ENCODE data around the gene EZH2. TPM values are rescaled to one million over a fixed set of nuclear protein-coding genes. Genes with fewer than 3 reads are reported as not detected.

The EZH2 gene
- total and polyA plus RNA-seq, 7 donors, result 0.71 to 14.6 (median 1.9) TPM

DNA sequence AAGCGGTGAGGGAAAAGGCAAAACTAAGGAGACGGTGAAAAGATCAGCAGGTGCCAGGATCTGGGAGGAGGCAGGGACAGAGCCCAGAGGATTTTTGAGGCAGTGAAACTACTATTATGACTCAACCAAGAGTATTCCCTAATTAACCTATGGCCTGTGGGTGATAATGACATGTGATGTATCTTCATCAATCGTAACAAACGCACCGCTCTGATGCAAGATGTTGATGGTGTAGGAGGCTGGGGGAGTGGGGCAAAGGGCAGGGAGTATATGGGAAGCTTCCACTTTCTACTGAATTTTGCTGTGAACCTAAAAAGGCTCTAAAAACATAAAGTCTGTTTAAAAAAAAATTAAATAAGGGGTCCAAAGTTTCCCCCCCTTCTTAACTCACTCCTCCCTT lies 25.5 kb upstream of the EZH2 start:
- intact Hi-C loops (cut with DNase I), result no loop called here
- DNase-seq, result no peak
- TF ChIP-seq EP300 (IDR thresholded peaks at IDR 0.05) (no peak), POLR2A (IDR thresholded peaks at IDR 0.05) (no peak), POLR2AphosphoS5 (IDR thresholded peaks at IDR 0.05) (no peak)
- TF ChIP-seq, protein P1, sequence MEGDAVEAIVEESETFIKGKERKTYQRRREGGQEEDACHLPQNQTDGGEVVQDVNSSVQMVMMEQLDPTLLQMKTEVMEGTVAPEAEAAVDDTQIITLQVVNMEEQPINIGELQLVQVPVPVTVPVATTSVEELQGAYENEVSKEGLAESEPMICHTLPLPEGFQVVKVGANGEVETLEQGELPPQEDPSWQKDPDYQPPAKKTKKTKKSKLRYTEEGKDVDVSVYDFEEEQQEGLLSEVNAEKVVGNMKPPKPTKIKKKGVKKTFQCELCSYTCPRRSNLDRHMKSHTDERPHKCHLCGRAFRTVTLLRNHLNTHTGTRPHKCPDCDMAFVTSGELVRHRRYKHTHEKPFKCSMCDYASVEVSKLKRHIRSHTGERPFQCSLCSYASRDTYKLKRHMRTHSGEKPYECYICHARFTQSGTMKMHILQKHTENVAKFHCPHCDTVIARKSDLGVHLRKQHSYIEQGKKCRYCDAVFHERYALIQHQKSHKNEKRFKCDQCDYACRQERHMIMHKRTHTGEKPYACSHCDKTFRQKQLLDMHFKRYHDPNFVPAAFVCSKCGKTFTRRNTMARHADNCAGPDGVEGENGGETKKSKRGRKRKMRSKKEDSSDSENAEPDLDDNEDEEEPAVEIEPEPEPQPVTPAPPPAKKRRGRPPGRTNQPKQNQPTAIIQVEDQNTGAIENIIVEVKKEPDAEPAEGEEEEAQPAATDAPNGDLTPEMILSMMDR (IDR thresholded peaks at IDR 0.05), result no peak
- H3K36me3 ChIP-seq, result no peaks in the 10 kb centered on the region
- H3K9me3 ChIP-seq, result no peaks in the 10 kb centered on the region
- WGBS, 2 donors, result 80 to 86% methylated on average over 5 of the region's 5 CpGs
- peaks cover 0 to 18% (median 0%) of the 10 kb centered on the region in 3 donors for H3K27me3 ChIP-seq
- H3K4me1 ChIP-seq, result no peaks in the 10 kb centered on the region
- H3K27ac ChIP-seq, result no peak overlapping the region
- H3K4me3 ChIP-seq, result no peak overlapping the region

DNA sequence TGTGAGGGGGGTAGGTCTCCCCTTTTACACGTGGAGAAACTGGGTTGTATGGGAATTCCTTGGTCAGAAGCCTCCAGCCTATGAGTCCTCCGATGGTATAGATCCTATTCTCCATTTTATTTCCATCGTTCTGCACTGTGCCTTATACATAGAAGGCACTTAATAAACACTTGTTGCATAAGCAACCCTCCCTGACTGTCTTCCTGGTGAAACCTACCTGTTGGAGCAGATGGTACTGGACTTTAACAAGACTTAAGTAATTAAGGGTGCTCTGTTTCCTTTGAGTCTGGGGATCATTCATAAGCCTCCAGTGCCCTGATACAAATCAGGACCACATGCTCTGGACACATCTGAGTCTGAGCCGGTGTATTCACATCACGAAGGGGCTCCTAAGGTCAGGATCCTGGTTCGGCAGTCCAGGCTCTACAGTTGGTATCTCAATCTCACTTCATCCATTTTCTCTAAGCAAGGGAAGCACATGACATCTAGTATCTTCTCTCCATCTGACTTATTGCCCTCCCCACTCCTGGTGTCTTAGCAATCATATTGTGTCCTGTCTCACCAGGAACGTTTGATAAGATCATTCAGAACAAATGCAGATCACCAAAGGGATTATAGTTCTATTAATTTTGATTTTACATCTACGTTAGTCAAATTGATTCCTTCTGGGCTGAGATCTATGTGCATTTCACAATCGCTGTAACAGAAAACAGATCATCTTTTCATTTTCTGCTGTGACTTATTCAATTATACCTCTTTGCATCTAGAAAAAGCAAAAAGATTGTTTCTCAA lies 22.8 kb upstream of the EZH2 start:
- intact Hi-C loops (cut with DNase I), result no loop called here
- DNase-seq, result no peak
- 87 to 89% methylated on average over 9 of the region's 9 CpGs for WGBS, 2 donors

DNA sequence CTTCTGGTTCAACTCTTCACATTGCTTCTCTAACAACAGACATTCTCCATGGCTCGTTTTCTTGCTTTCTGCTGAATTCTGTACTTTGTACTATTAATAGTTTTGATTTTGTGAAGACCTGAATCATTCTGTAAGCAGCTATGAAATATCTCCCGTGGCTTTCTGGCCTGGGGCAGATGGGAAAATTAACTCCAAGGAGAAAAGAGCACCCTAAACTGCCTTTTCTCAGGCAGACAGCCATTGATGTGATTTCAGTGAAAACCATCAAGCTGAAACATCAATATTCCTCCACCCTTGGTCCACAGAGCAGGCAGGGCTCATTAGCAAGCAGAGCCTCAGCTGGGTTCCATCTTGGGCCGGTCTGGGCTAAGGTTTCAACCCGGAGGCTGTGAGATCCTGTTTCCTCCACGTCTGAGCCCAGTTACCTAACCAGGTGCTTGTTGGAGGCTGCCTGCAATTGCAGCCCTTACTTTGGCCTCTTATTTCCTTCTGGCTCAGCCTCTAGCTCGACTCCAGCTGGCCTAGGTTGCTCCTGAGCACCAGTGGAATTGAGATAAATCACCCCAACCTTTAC lies 21.1 kb upstream of the EZH2 start:
- Histone ChIP-seq H3K4me3 (no peak overlapping the region), H3K36me3 (no peaks in the 10 kb centered on the region), H3K27ac (no peak overlapping the region), H3K9me3 (no peaks in the 10 kb centered on the region), H3K4me1 (no peaks in the 10 kb centered on the region), H3K27me3 (peaks cover 0 to 18% (median 0%) of the 10 kb centered on the region in 3 donors)
- no peak for DNase-seq
- intact Hi-C loops (cut with DNase I), result no loop called here
- TF ChIP-seq EP300 (IDR thresholded peaks at IDR 0.05) (no peak), POLR2A (IDR thresholded peaks at IDR 0.05) (no peak), POLR2AphosphoS5 (IDR thresholded peaks at IDR 0.05) (no peak)
- TF ChIP-seq, protein P1 (IDR thresholded peaks at IDR 0.05), result no peak
- 51 to 55% methylated on average over 6 of the region's 6 CpGs for WGBS, 2 donors

More for the DNA sequence above, 22.8 kb upstream of the EZH2 start:
- Histone ChIP-seq H3K27ac (no peak overlapping the region), H3K36me3 (no peaks in the 10 kb centered on the region), H3K9me3 (no peaks in the 10 kb centered on the region), H3K4me3 (no peak overlapping the region), H3K4me1 (no peaks in the 10 kb centered on the region), H3K27me3 (peaks cover 0 to 18% (median 0%) of the 10 kb centered on the region in 3 donors)
- TF ChIP-seq POLR2AphosphoS5 (IDR thresholded peaks at IDR 0.05) (no peak), EP300 (IDR thresholded peaks at IDR 0.05) (no peak), POLR2A (IDR thresholded peaks at IDR 0.05) (no peak)
- TF ChIP-seq, protein P1 (IDR thresholded peaks at IDR 0.05), result no peak

DNA sequence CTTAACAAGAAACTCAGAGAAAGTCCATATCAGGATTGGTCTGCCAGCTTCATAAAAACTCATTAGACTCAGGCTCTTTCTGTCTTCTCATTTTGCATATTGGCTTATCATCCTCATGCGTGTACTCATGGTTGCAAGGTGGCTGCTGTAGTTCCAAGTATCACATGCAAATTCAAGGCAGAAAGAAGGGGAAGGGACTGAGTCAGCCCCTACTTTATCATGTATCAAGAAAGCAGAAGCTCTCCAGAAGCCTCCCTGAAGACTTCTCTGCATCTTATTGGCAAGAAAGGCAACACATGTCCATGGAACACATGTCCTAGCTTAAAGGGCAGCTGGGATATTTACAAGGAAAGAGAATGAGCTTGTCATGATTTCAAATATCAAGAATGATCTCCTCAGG lies 19.4 kb upstream of the EZH2 start:
- intact Hi-C loops (cut with DNase I), result no loop called here

More for the DNA sequence above, 19.4 kb upstream of the EZH2 start:
- Histone ChIP-seq H3K36me3 (no peaks in the 10 kb centered on the region), H3K27ac (no peak overlapping the region), H3K27me3 (peaks cover 0 to 6% (median 0%) of the 10 kb centered on the region in 3 donors), H3K4me3 (no peak overlapping the region), H3K4me1 (no peaks in the 10 kb centered on the region), H3K9me3 (no peaks in the 10 kb centered on the region)
- TF ChIP-seq, protein P1 (IDR thresholded peaks at IDR 0.05), result no peak
- TF ChIP-seq POLR2AphosphoS5 (IDR thresholded peaks at IDR 0.05) (no peak), POLR2A (IDR thresholded peaks at IDR 0.05) (no peak), EP300 (IDR thresholded peaks at IDR 0.05) (no peak)
- WGBS, 2 donors, result 82 to 94% methylated on average over 1 of the region's 1 CpG
- DNase-seq, result no peak

Data from sigmoid colon (tissue), 7 donors.